Measurements from ENCODE around the gene MRGPRD.

Gene MRGPRD, protein sequence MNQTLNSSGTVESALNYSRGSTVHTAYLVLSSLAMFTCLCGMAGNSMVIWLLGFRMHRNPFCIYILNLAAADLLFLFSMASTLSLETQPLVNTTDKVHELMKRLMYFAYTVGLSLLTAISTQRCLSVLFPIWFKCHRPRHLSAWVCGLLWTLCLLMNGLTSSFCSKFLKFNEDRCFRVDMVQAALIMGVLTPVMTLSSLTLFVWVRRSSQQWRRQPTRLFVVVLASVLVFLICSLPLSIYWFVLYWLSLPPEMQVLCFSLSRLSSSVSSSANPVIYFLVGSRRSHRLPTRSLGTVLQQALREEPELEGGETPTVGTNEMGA

DNA sequence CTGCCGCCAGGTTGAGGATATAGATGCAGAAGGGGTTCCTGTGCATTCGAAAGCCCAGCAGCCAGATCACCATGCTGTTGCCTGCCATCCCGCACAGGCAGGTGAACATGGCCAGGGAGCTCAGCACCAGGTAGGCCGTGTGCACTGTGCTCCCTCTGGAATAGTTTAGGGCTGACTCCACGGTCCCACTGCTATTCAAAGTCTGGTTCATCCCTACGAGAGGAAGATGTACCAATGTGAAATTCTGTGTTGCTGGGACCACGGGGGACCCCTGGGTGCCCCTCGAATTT is at the start of gene MRGPRD:
Gene MRGPRD (minus strand): TSS at position 211 of the 290 bp plus-strand sequence. CDS start 0 bp downstream, at position 211.
- no peak for DNase-seq

DNA sequence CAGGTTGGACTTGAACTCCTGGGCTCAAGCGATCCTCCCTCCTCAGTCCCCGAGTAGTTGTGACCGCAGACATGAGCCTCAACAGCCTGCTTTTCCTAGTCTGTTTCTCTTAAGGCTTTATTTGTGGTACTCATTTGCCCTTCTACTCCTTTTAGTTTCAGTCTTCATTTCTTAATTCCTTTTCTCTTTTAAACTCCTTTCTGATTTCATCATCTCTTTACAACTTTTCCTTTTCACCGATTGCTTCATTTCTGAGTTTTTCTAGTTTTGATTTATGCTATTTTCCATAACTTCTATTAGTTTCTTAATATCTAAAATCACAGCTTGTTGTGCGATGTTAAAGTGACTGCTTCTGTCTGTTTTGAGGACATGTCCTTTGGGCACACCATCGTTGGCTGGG is 49.5 kb upstream of the MRGPRD start:
- no peak for DNase-seq

DNA sequence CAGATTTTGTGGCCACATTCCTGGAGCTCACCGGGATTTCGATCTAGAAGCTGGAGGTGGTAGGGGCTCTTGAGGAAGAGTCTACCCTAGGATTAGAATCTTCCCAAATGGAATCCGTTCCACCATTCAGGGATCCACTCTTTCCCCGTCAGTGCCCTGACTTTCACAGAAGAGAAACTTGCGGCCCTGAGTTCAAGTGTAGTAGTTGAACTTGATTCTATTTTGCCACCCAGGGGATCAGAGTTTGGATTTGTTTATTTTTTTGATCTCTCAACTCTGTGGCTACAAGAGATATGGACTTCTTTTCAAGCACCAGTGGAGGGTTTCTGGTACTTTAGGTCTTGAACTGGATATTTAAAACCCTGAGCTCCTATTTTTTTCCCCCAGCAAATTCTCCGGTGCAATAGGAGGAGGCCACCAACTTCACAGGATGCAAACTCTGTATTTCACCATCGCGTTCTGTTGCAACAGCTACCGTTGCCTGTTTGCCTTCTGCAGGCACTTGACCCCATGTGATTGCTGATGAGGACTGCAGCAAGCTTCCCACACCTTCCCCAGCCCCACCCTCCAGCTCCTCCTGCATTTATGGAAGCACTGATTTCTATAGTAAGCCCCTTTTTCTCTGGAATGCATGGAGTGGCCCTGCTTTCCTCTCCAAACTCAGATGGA is 47.1 kb upstream of the MRGPRD start:
- no peak for DNase-seq

DNA sequence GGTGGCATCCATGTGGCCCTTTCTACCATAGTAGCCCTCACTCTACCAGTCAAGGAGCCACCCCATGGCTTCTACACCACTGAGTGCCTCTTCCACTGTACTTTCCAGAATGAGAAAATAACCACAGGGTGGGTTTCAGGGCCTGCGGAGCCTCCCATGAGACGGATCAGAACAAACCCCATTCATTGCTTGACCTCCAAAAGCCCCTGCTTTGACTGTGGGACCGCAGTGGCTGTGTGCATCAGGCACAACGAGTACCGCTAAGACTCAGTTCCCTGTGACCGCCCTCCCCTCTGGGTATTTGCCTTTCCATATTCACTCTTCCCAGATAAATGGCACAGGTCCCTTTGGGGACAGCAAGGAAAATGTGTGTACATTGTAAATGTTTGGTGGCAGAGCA is 43.7 kb upstream of the MRGPRD start:
- no peak for DNase-seq

DNA sequence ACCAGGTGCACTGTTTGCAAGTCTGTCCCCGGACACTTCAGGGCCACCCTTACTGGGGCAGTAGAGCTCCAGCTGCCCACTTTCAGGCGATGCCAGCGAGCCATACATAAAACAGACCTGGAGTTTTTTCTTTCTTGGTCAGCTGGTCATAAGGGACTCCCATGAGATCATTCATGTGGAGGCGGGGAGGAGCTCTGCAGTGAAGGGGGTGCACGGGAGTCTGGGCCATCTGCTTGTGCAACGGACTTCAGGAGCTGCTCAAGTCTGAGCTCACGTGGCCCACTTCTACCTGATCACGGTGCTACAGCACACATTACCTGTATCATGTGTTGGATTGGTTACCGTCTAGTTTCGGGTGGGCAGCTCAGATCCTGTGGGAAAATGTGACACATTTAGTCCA is 41.5 kb upstream of the MRGPRD start:
- DNase-seq = no peak

DNA sequence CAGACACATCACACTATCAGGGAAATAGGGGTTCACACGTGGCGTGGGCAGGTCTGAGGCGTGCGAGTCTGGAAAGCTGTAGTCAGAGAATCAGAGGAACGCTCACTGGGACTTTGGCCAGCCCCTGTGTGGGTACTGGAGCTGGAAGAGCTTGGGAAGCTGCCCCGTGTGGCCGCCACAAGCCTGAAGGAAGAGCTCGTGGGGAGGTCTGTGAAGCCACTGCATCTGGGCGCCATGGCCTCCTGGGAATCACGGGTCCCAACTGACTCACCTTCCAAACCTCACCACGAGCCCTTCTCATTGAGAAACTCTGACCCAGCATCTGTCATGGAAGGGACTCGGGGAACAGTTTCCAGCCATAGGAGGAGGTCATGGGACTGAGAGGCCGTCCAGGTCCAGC is 38.1 kb upstream of the MRGPRD start:
- no peak for DNase-seq

DNA sequence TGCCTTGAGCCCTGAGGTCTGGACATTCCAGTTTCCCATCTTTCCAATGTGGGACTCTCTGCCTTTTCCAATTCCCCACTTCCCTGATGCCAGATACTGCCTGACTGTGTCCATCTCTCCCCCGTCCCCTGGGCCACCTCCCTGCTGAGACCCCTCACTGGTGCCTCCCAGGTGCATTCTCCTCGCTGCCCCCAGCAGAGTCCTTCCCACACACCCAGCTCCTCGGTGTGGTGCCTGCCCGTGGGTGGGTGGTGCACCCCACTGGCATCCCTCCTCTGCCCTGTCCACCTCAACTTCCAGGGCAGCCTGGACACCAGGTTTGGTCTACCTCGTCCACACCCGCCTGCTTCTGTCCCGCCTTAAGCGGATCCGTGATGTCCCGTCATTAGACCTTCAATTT is 37.2 kb upstream of the MRGPRD start:
- no peak for DNase-seq

DNA sequence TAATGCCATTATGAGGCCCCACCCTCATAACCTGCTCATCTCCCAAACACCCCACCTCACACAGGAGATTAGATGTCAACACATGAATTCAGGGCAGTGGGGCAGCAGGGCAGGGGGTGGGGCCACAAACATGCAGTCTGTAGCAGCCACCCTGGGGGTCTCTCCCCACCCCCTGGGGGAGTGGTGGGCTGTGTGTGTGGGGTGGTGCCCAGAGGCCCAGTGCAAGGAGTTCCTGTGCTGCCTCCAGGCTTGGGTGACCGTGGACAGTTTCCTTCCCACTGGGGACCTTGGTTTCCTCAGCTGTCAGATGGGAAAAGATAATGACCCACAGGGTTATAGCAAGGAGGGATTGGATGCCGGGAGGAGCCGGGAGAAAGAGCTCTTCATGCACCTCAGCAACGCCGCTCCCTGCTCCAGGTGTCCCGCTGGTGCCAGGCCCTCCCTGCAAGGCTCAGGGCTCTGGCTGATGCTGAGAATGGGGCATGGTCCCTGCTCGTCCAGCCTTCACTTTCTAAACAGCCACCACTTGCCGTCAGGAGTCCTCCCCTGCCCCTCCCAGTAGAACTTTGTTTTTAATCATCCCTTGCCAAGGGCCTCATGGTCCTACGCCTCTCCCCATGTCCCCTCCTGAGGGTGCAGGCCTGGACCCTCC is 34.2 kb upstream of the MRGPRD start:
- no peak for DNase-seq

DNA sequence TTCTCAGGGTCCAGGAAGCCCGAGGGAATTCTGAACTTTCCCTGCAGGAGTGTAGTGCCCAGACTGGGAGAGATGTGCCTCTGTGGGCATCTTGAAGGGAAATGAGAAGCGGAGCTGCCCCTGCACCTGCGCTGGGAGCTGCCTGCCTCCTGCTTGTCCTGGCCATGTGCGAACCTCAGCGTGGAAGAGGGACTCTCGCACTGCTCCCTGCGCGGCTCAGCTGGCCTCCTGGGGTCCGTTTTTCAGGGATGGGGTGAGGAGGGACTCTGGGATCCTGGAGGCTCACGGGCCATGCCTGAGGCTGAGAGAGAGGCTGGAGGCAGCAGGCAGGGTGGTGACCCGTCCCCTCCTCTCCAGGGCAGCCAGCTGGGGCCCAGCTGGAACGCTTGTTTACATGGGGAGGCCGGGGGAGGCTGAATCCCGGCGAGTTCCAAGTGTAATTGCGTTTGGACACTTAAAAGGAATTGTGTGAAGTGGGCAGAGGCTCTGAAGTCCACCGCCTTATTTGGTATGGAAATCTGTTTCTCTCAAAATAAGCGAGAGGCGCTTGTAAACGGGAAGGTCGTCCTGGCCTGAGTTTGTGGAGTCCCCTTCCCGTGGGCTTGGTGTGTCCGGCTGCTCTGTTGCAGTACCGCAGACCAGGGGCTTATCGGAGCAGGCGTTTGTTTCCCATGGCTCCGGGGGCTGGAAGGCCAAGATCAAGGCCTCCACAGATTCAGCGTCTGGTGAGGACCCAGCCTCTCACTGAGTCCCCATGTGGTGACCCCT is 33.5 kb upstream of the MRGPRD start:
- no peak for DNase-seq

DNA sequence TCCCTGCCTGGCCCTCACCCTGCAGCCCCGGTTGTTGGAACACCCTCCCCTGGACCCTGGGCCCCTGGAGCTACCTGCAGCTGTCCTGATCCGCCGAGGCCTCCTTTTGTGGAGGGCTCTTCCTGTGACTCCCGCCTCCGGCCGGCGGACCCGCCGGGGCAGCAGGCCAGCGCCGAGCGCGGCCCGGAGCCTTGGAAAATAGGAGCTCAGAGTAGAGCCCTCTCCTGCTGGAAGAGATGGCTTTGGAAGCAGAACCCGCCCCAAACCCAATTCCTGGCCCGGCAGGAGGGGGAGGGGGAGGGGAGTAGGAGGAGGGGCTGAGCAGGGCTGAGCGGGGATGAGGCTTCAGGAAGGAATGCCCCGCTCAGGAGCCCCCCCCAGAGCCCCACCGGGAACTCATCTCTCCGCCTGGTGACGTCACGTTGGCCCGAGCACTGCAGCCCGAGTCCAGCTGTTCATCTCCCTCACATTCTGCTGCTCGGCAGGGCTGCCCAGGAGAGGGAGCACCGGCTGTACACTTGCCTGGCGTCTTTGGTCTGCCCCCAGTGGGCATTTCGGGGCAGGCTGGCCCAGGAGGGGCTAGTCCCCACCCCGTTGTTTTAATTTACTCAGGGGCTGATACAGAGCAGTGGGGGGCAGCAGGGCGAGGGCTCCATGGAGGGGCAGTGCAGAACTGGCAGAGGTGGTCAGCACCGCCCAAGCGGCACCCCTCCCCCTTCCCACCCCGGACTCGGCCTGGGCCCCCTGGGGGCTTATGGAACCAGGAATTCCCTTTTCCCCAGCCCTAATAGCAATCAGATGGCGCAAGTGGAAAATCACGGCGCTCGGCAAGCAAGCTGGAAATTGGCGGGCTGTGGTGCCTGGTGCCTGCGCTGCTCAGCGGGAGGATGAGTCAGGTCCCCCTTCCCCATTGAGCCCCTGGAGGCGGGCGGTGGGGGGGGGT is 32.5 kb upstream of the MRGPRD start, which contains the start of gene MRGPRF:
Gene MRGPRF (minus strand): TSS at position 238 of the 943 bp plus-strand sequence. CDS start 3,345 bp downstream, outside the sequence.
- no peak for DNase-seq

DNA sequence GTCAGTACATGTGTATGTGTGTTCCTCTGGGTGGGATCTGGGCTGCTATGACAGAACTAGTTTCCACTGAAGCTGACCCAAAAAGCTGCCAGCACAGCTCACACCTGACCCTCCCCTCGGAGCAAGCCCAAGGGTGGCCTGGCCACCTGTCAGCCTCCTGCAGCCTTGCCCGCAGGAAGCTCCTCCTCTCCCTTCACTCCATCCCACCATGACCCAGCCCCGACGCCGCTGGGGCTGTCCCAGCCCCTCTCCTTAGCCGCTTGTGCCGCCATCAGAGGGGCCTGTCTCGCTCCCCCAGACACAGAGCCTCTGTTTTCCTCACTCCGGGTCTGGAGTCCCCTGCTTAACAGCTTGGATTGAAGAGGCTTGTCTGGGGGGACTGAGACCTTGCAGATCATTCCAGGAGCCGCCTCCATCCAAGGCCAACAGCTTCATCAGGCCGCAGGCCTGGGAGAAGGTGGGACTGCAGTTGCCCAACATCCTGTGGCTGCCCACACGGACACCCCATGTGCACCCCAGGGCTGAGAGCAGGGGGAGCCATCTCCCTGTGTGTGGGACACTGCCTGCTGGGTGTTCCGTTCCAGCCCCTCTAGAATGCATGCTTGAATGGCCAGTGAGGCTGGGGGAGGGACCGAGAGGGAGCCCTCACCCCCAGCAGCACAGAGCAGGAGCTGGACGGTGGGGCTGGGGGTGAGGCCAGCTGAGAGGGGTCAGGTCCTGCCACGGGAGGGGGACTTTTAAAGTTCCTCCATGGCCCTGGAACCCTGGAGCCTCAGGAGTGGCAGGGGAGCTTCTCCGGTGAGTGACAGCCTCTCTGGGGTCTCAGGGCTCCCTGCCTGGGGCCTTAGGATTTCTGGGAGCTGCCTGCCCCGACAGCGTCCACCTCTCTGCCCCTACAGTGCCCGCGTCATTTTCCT is 31.6 kb upstream of the MRGPRD start:
- DNase-seq = no peak

DNA sequence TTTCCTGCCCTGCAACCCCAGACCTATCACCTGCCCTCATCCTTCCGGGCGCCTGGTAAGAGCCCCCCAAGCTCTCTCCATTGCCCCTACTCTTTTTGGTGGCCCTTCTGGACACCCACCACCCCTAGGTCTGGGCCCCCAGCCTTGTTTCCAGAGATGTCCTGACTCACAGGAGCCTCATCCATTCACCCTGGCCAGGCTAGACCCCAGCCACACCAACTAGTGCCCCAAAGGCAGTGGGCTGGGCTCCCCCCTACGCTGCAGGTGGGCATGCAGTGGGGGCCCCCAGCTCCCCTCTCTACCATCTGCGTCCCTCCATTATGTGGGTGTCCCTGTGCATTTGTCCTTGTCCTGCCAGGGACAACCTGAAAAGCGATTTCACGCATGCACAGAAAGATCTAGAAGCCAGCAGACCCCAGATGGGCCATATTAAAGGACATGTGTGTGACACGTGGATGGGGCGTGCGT is 30.9 kb upstream of the MRGPRD start:
- DNase-seq = no peak

DNA sequence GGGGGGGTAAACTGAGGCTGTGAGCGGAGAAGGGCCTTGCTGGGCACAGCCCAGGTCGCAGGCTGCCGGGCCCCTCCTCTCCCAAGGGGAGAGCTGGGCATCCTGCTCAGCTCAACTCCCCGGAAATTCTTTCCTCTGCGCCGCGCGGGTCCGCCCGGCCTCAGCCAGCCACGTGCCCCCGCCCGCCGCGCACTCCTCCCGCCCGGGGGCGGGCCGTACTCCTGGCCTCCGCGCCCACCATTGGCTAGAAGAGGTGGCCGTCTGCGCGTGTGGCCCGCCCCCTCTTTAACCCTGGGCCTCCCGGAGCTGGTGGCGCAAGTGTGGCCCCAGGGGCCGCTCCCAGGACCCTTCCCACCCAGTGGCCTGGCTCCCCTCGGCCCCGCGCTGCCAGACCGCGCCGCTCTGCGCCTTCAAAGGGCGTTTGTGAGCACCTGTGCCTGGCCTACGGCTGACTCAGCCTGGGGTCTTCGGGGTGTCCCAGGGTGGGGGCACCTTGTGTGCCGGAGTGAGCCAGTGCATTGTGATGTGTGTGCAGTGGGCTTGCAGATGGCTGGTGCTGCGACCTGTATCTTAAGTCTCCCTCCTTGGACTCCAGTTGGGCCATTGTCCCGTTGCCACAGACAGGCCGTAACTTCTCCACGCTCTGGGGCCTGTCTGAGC is 30.3 kb upstream of the MRGPRD start:
- DNase-seq = no peak

DNA sequence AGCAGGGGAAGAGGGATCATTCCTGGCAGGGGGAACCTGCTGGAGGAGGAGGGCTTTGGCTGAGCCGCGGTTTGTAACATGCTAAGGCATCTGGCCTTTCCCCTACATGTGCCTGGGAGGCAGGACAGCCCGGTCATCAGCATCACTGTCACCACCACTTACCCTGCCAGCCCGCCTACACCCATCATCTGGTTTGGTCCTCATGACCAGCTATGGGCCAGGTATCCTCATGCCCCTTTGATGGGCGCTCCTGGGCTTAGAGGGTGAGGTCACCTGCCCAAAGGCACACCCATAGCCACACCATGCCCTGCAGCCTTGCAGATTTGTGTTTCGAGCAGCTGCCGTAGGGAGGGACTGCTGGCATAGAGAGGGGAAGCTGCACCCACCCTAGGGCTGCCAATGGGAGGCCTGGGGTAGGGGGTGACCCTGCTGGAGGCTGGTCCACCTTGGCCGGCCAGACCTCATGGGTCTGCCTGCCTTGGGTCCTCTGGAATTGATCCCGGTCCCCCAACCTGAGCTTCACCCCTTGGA is 29.6 kb upstream of the MRGPRD start:
- DNase-seq = no peak

DNA sequence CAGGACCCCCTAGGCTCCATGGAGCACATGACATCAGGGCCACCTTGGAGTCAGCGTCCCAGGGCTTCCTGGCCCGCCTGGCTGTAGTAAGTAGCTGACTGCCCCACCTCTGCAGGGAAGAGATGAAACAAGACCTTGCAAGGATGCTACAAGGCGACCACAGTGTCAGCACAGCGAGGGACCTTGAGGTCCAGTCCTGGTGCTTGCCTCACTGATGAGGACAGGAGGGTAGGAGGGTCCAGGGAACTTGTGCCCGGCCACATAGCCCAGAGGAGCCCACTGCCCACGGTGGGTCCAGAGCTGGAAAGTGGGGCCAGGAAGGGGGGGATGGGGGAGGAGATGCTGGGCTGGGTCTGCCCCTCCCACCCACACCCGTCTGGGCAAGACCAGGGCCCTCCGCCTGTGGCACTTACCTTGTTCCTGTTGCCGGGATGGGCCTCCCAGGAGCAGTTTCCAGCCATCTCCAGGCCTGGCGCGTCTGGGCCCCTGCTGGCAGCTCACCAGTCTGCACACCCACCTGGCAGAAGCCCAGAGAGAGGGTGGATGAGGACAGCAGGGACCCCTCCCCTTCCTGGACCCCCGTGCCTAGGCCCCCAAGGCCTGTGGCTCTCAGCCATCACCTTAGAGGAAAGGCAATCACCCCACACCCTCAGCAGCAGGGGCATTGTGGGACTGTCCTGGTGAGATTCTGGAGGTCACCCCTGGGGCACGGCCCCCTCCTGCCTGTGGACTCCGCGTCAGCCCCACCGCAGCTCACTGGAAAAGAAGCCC is 28.8 kb upstream of the MRGPRD start:
- DNase-seq = no peak

DNA sequence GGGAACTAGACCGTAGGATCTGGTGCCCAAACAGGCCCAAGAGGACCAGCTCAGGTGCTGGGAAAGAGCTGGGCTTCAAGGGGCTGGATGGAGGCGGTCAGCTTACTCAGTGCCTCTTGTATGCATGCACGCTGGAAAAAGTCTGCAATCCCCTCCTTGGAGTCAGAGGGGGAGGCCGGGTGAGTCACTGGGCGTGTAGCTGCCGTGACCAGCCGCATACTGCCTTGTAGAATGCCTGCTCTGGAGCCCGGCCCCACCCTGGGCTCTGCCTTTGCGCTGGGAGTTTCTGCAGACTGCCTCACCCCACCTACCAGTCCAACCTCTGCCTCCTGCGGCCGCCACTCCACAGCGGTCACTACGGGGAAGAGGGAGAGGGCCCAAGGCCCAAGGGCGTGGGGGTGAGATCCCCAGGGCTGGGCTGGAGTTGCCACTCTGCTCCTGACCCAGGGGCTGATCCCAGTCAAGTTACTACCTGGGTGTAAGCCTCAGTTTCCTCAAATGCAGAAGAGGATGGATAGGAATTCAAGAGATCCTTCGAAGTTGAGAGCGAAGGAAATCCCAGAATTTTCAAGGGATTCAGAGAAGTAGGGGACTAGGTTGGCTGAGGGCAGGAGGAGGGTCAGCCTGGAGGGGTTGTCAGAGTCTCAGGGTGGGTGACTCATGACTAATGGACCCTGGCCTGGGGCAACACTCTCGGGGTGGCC is 28.1 kb upstream of the MRGPRD start:
- DNase-seq = no peak

DNA sequence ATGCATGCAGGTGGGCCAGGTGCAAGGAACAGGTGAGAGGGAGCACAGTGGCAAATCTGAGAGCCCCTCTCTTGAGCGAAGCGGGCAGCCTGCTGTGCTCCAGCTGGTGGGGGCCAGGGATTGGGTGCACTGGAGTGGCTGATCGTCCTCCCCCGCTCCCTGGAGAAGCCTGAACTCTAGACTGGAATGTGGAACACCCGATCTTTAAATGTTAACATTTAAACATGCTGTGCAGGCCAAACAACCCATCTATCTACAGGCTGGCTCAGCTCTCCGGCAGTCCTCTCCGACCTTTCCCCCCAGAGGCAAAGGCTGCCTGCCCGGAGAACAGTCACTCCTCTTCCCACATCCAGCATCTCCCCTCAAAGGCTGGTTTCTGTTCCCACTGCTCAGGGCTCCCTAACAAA is 27.2 kb upstream of the MRGPRD start:
- no peak for DNase-seq

DNA sequence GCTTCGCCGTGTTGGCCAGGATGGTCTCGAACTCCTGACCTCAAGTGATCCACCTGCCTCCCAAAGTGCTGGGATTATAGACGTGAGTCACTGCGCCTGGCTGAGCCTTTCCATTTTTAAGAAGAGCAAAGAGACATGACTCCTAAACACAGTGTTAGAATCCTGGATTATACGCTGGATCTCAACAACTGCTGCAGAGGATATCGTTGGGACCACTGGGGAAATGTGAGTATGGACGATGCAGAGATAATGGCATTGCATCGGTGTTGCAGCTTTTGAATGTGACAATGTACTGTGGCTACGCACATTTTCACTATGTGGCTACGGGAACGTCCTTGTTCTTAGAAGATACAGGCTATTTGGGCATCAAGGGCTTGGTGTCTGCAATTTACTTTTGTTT is 26.0 kb upstream of the MRGPRD start:
- no peak for DNase-seq

Data from activated CD4-positive, CD25-positive, alpha-beta regulatory T cell (primary cell).